ENCODE measurements around the gene ZNF532. TPM values are rescaled to one million over a fixed set of nuclear protein-coding genes. Genes with fewer than 3 reads are reported as not detected.
A peak's percentile ranks its signal among the peaks of the same experiment; 100 is the strongest.
"Not testable (repeated sequence)": the region's sequence is repeated elsewhere in the genome, so short reads cannot be mapped to it uniquely, and the experiment has no call there.

The ZNF532 gene
- 59.7 TPM for polyA plus RNA-seq (2013, experiment 1 of 2; ENCODE audit: insufficient read length)
- 77.4 TPM for polyA plus RNA-seq (2013, experiment 2 of 2; ENCODE audit: insufficient read length)

GRCh38 chr18:58864146-58865032, at the start of gene ZNF532:
TSS of gene ZNF532 (plus strand) at chr18:58864877. CDS start in a region left out here.
- peak; percentile 81 for DNase-seq

- DNase-seq, result no peak
These were observed 45.6 kb upstream of the ZNF532 start for GRCh38 chr18:58819051-58819450.

GRCh38 chr18:58820251-58820650, 44.4 kb upstream of the ZNF532 start:
- no peak for DNase-seq

- DNase-seq, result no peak
These were observed 41.7 kb upstream of the ZNF532 start for GRCh38 chr18:58822944-58823343.

GRCh38 chr18:58823412-58823811, 41.3 kb upstream of the ZNF532 start:
- DNase-seq, result no peak

- DNase-seq, result not testable (repeated sequence)
These were observed 37.8 kb upstream of the ZNF532 start for GRCh38 chr18:58826926-58827325.

- DNase-seq, result no peak
These were observed 37.2 kb upstream of the ZNF532 start for GRCh38 chr18:58827428-58827827.

GRCh38 chr18:58827886-58828285, 36.8 kb upstream of the ZNF532 start:
- DNase-seq, result no peak

- DNase-seq, result no peak
These were observed 36.1 kb upstream of the ZNF532 start for GRCh38 chr18:58828399-58829121.

- peak; percentile 10 for DNase-seq
These were observed 35.4 kb upstream of the ZNF532 start for GRCh38 chr18:58829263-58829662.

GRCh38 chr18:58829886-58830285, 34.8 kb upstream of the ZNF532 start:
- DNase-seq, result not testable (repeated sequence)

GRCh38 chr18:58831606-58832005, 33.1 kb upstream of the ZNF532 start:
- DNase-seq, result peak; percentile 59

- DNase-seq, result no peak
These were observed 26.4 kb upstream of the ZNF532 start for GRCh38 chr18:58838165-58838860.

- no peak for DNase-seq
These were observed 25.7 kb upstream of the ZNF532 start for GRCh38 chr18:58838946-58839345.

- no peak for DNase-seq
These were observed 21.5 kb upstream of the ZNF532 start for GRCh38 chr18:58842978-58843687.

- DNase-seq, result no peak
These were observed 21.0 kb upstream of the ZNF532 start for GRCh38 chr18:58843688-58844035.

GRCh38 chr18:58844871-58845270, 19.8 kb upstream of the ZNF532 start:
- DNase-seq, result no peak

GRCh38 chr18:58845928-58846724, 18.6 kb upstream of the ZNF532 start:
- DNase-seq, result no peak

- DNase-seq, result no peak
These were observed 17.1 kb upstream of the ZNF532 start for GRCh38 chr18:58847383-58848071.

- DNase-seq, result peak; percentile 59
These were observed 16.0 kb upstream of the ZNF532 start for GRCh38 chr18:58848685-58849084.

Data from fibroblast of skin of back (primary cell).